Measurements from ENCODE around the gene GJD3. TPM values are rescaled to one million over a fixed set of nuclear protein-coding genes. Genes with fewer than 3 reads are reported as not detected.

The GJD3 gene
- total RNA-seq, 2 experiments from 2014 or later = not detected

- Mint-ChIP-seq H3K36me3 (ENCODE audit: low read depth) (peaks cover 44% of the 10 kb centered on the region), H3K4me3 (peak overlapping the region; percentile 95), H3K9me3 (no peaks in the 10 kb centered on the region), H3K27me3 (no peaks in the 10 kb centered on the region), H3K4me1 (ENCODE audit: low read depth) (peaks cover 98% of the 10 kb centered on the region), H3K27ac (peak overlapping the region; percentile 99)
- CTCF ChIA-PET = interaction anchor here (1.0 to 4.4 kb wide), 7 partner anchors 17 to 237 kb away, joined by 3 to 22 read pairs (median 4); no protein-coding TSS in a partner anchor
- POLR2A ChIA-PET = interaction anchor here (0.7 to 5.3 kb wide), 24 partner anchors 7 to 1365 kb away, joined by 3 to 117 read pairs (median 5); partner anchors contain the start of genes CDC6, EIF1, SMARCE1 and WIPF2
- DNase-seq = peak in 12 of 14 experiments; percentile 32 to 97 (median 60)
- H3K27ac ChIP-seq (ENCODE audit: low read depth in 1 of 2, low read length in 2 of 2) = peak overlapping the region; percentile 99
- H3K4me1 ChIP-seq (ENCODE audit: insufficient read depth, low read length) = peaks cover 99% of the 10 kb centered on the region
- TF ChIP-seq, protein P1, sequence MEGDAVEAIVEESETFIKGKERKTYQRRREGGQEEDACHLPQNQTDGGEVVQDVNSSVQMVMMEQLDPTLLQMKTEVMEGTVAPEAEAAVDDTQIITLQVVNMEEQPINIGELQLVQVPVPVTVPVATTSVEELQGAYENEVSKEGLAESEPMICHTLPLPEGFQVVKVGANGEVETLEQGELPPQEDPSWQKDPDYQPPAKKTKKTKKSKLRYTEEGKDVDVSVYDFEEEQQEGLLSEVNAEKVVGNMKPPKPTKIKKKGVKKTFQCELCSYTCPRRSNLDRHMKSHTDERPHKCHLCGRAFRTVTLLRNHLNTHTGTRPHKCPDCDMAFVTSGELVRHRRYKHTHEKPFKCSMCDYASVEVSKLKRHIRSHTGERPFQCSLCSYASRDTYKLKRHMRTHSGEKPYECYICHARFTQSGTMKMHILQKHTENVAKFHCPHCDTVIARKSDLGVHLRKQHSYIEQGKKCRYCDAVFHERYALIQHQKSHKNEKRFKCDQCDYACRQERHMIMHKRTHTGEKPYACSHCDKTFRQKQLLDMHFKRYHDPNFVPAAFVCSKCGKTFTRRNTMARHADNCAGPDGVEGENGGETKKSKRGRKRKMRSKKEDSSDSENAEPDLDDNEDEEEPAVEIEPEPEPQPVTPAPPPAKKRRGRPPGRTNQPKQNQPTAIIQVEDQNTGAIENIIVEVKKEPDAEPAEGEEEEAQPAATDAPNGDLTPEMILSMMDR (IDR thresholded peaks at IDR 0.05) = no peak
- no peaks in the 10 kb centered on the region for H3K9me3 ChIP-seq (ENCODE audit: control insufficient read depth in 1 of 2, insufficient read depth in 1 of 2, low read length in 2 of 2)
- peak; percentile 15 for ATAC-seq (ENCODE audit: poor library complexity)
- peaks cover 2% of the 10 kb centered on the region for H3K36me3 ChIP-seq (ENCODE audit: insufficient read depth, low read length)
- no peaks in the 10 kb centered on the region for H3K27me3 ChIP-seq (ENCODE audit: control insufficient read depth in 1 of 2, insufficient read depth in 2 of 2, low read length in 2 of 2)
- intact Hi-C loops (cut with DNase I, micrococcal nuclease) = loop anchor here (5.0 kb wide), 1 partner anchor 284 kb away; no protein-coding TSS in a partner anchor
- peak overlapping the region; percentile 96 for H3K4me3 ChIP-seq (ENCODE audit: low read length)
Observed at GRCh38 chr17:40323391-40324381, 40.9 kb downstream of the GJD3 start.

DNA sequence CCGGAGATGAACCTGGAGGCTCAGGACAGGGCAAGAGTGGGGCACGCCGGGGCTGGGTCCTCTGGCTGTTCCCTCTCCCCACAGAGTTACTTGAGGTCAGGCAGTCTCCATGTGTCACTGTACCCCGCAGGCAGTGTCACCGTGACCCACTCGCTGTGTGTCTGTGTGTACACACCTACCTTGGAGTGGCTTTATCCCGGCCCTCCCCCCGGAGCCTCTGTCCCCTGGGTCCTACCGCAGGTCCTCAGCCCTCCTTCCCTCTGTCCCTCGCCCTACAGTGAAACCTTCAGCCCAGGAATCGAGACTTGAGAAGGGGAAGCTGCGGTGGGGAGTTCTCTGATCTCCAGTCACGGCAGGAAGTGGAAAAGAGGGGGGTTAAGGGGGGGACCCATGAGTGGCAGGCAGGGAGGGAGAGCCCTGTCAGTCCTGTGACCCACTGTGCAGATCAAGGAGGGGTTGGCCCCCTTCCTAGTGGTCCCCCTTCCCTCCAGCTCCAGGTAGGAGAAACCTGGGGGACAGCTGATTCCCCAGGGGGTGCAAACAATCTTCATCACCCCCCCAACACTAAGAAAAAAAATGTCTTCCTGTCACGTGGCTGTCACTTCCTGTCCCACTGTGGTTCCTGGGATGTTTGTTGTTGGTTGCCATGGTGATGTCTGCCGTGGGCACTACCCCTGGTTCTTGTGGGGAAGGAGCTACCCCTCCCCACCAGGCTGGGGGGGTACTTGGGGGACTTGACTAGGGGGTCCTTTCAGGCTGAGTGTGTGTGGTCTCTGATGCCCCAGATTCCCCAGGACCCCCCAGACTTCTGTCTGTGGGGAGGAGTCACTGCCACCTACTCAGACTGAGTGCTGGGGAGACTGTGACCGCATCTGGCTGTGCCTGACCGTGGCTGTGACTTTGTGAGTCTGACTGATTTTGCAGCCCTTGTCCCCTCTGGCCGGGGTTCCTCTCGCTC, 41.9 kb downstream of the GJD3 start:
- Mint-ChIP-seq H3K4me1 (ENCODE audit: low read depth) (peaks cover 92% of the 10 kb centered on the region), H3K36me3 (ENCODE audit: low read depth) (peaks cover 48% of the 10 kb centered on the region), H3K27me3 (no peaks in the 10 kb centered on the region), H3K4me3 (peak overlapping the region; percentile 95), H3K27ac (peak overlapping the region; percentile 99), H3K9me3 (no peaks in the 10 kb centered on the region)
- ATAC-seq (ENCODE audit: poor library complexity) (peak; percentile 27), DNase-seq (peak; percentile 73 to 98 (median 85))
- Histone ChIP-seq H3K4me1 (ENCODE audit: insufficient read depth, low read length) (peaks cover 93% of the 10 kb centered on the region), H3K27ac (ENCODE audit: low read depth in 1 of 2, low read length in 2 of 2) (peak overlapping the region; percentile 99), H3K9me3 (ENCODE audit: control insufficient read depth in 1 of 2, insufficient read depth in 1 of 2, low read length in 2 of 2) (no peaks in the 10 kb centered on the region), H3K27me3 (ENCODE audit: control insufficient read depth in 1 of 2, insufficient read depth in 2 of 2, low read length in 2 of 2) (no peaks in the 10 kb centered on the region), H3K4me3 (ENCODE audit: low read length) (peak overlapping the region; percentile 96), H3K36me3 (ENCODE audit: insufficient read depth, low read length) (no peaks in the 10 kb centered on the region)
- ChIA-PET POLR2A (interaction anchor here (0.6 to 5.3 kb wide), 29 partner anchors 8 to 1366 kb away, joined by 3 to 117 read pairs (median 4); partner anchors contain the start of genes CASC3, CDC6, EIF1 and SMARCE1), CTCF (interaction anchor here (1.0 to 4.4 kb wide), 5 partner anchors 18 to 238 kb away, joined by 3 to 22 read pairs (median 4); no protein-coding TSS in a partner anchor)
- intact Hi-C loops (cut with DNase I, micrococcal nuclease) = loop anchor here (1.0 to 5.0 kb wide), 2 partner anchors 19 to 285 kb away; no protein-coding TSS in a partner anchor
- TF ChIP-seq, protein P1 (IDR thresholded peaks at IDR 0.05) = no peak

Measured in CD4-positive, alpha-beta T cell (primary cell).